ENCODE measurements around the gene STK17B. TPM values are rescaled to one million over a fixed set of nuclear protein-coding genes. Genes with fewer than 3 reads are reported as not detected.

Gene STK17B
- total and polyA plus RNA-seq, 3 experiments from 2014 or later, result 54.6 to 130 (median 121) TPM

- H3K9me3 Mint-ChIP-seq, result no peaks in the 10 kb centered on the region
- H3K4me3 ChIP-seq (ENCODE audit: low read length), result peak overlapping the region; percentile 58
- H3K4me1 ChIP-seq (ENCODE audit: insufficient read depth, low read length), result peaks cover 89% of the 10 kb centered on the region
- DNase-seq, result peak in 2 of 5 donors; percentile 45 to 66
- peak overlapping the region; percentile 84 to 99 (median 98) for H3K27ac Mint-ChIP-seq
- POLR2A ChIA-PET, result interaction anchor here (0.6 to 3.7 kb wide), 4 partner anchors 12 to 113 kb away, joined by 3 to 48 read pairs (median 9); partner anchors contain the start of gene STK17B
- H3K36me3 Mint-ChIP-seq, result peaks cover 24 to 79% (median 33%) of the 10 kb centered on the region in 3 donors
- H3K4me3 Mint-ChIP-seq, result peak overlapping the region; percentile 72 to 96 (median 85)
- CTCF ChIA-PET, result interaction anchor here (1.0 to 3.6 kb wide), 5 partner anchors 10 to 81 kb away, joined by 4 to 9 read pairs (median 5); no protein-coding TSS in a partner anchor
- peaks cover 46% of the 10 kb centered on the region for H3K36me3 ChIP-seq (ENCODE audit: insufficient read depth, low read length)
- H3K27me3 Mint-ChIP-seq, result peaks cover 0 to 4% of the 10 kb centered on the region in 2 donors
- H3K27ac ChIP-seq (ENCODE audit: low read depth, low read length), result peak overlapping the region; percentile 45
- peaks cover 78 to 97% (median 93%) of the 10 kb centered on the region in 3 donors for H3K4me1 Mint-ChIP-seq
- no peaks in the 10 kb centered on the region for H3K9me3 ChIP-seq (ENCODE audit: low read length)
- no peaks in the 10 kb centered on the region for H3K27me3 ChIP-seq (ENCODE audit: insufficient read depth, low read length, poor library complexity, severe bottlenecking)
Observed at GRCh38 chr2:196159221-196159892, 12.0 kb downstream of the STK17B start.

GRCh38 chr2:196155575-196155974 is 15.8 kb downstream of the STK17B start:
- peaks cover 26 to 86% (median 32%) of the 10 kb centered on the region in 3 donors for H3K36me3 Mint-ChIP-seq
- peak overlapping the region in 6 of 7 donors; percentile 21 to 77 (median 56) for H3K4me3 Mint-ChIP-seq
- POLR2A ChIA-PET, result interaction anchor here (2.6 kb wide), 1 partner anchor 14 kb away, joined by 10 read pairs; no protein-coding TSS in a partner anchor
- H3K27me3 ChIP-seq (ENCODE audit: insufficient read depth, low read length, poor library complexity, severe bottlenecking), result no peaks in the 10 kb centered on the region
- H3K9me3 ChIP-seq (ENCODE audit: low read length), result no peaks in the 10 kb centered on the region
- CTCF ChIA-PET, result interaction anchor here (0.8 to 1.2 kb wide), 2 partner anchors 85 to 121 kb away, joined by 3 read pairs; no protein-coding TSS in a partner anchor
- no peaks in the 10 kb centered on the region for H3K9me3 Mint-ChIP-seq
- peaks cover 84 to 98% (median 96%) of the 10 kb centered on the region in 3 donors for H3K4me1 Mint-ChIP-seq
- peak overlapping the region in 7 of 8 donors; percentile 2 to 99 (median 90) for H3K27ac Mint-ChIP-seq
- no peak overlapping the region for H3K4me3 ChIP-seq (ENCODE audit: low read length)
- no peak overlapping the region for H3K27ac ChIP-seq (ENCODE audit: low read depth, low read length)
- DNase-seq, result peak in 1 of 5 donors; percentile 63
- peaks cover 0 to 4% of the 10 kb centered on the region in 2 donors for H3K27me3 Mint-ChIP-seq
- peaks cover 50% of the 10 kb centered on the region for H3K36me3 ChIP-seq (ENCODE audit: insufficient read depth, low read length)
- peaks cover 91% of the 10 kb centered on the region for H3K4me1 ChIP-seq (ENCODE audit: insufficient read depth, low read length)

GRCh38 chr2:196153480-196153879 is 17.9 kb downstream of the STK17B start:
- H3K27ac ChIP-seq (ENCODE audit: low read depth, low read length), result no peak overlapping the region
- peaks cover 58% of the 10 kb centered on the region for H3K36me3 ChIP-seq (ENCODE audit: insufficient read depth, low read length)
- H3K27ac Mint-ChIP-seq, result peak overlapping the region; percentile 39 to 99 (median 82)
- no peak for DNase-seq
- H3K4me3 Mint-ChIP-seq, result peak overlapping the region in 6 of 7 donors; percentile 17 to 75 (median 58)
- CTCF ChIA-PET, result interaction anchor here (0.8 to 1.5 kb wide), 5 partner anchors 10 to 183 kb away, joined by 3 to 4 read pairs (median 3); no protein-coding TSS in a partner anchor
- no peak overlapping the region for H3K4me3 ChIP-seq (ENCODE audit: low read length)
- no peaks in the 10 kb centered on the region for H3K27me3 Mint-ChIP-seq
- H3K27me3 ChIP-seq (ENCODE audit: insufficient read depth, low read length, poor library complexity, severe bottlenecking), result no peaks in the 10 kb centered on the region
- H3K4me1 Mint-ChIP-seq, result peaks cover 89 to 100% (median 99%) of the 10 kb centered on the region in 3 donors
- H3K9me3 ChIP-seq (ENCODE audit: low read length), result no peaks in the 10 kb centered on the region
- POLR2A ChIA-PET, result interaction anchor here (0.7 to 2.6 kb wide), 3 partner anchors 10 to 196 kb away, joined by 3 to 10 read pairs (median 3); no protein-coding TSS in a partner anchor
- H3K9me3 Mint-ChIP-seq, result no peaks in the 10 kb centered on the region
- peaks cover 97% of the 10 kb centered on the region for H3K4me1 ChIP-seq (ENCODE audit: insufficient read depth, low read length)
- peaks cover 22 to 87% (median 34%) of the 10 kb centered on the region in 3 donors for H3K36me3 Mint-ChIP-seq

- H3K36me3 ChIP-seq (ENCODE audit: insufficient read depth, low read length), result peaks cover 50% of the 10 kb centered on the region
- no peak for DNase-seq
- Mint-ChIP-seq H3K27ac (peak overlapping the region; percentile 73 to 99 (median 82)), H3K4me3 (peak overlapping the region in 6 of 7 donors; percentile 13 to 68 (median 51)), H3K9me3 (no peaks in the 10 kb centered on the region), H3K27me3 (no peaks in the 10 kb centered on the region), H3K4me1 (peaks cover 84 to 99% (median 96%) of the 10 kb centered on the region in 3 donors), H3K36me3 (peaks cover 23 to 84% (median 35%) of the 10 kb centered on the region in 3 donors)
- no peaks in the 10 kb centered on the region for H3K9me3 ChIP-seq (ENCODE audit: low read length)
- no peaks in the 10 kb centered on the region for H3K27me3 ChIP-seq (ENCODE audit: insufficient read depth, low read length, poor library complexity, severe bottlenecking)
- CTCF ChIA-PET, result interaction anchor here (0.7 to 1.7 kb wide), 4 partner anchors 8 to 61 kb away, joined by 3 to 9 read pairs (median 3); no protein-coding TSS in a partner anchor
- no peak overlapping the region for H3K27ac ChIP-seq (ENCODE audit: low read depth, low read length)
- H3K4me3 ChIP-seq (ENCODE audit: low read length), result peak overlapping the region; percentile 17
- H3K4me1 ChIP-seq (ENCODE audit: insufficient read depth, low read length), result peaks cover 93% of the 10 kb centered on the region
- POLR2A ChIA-PET, result interaction anchor here (1.1 kb wide), 1 partner anchor 27 kb away, joined by 3 read pairs; no protein-coding TSS in a partner anchor
Observed at GRCh38 chr2:196149948-196150347, 21.4 kb downstream of the STK17B start.

- peak in 1 of 5 donors; percentile 15 for DNase-seq
- ChIA-PET POLR2A (interaction anchor here (0.6 kb wide), 1 partner anchor 12 kb away, joined by 4 read pairs; no protein-coding TSS in a partner anchor), CTCF (interaction anchor here (0.7 to 1.7 kb wide), 3 partner anchors 9 to 71 kb away, joined by 3 to 9 read pairs (median 3); no protein-coding TSS in a partner anchor)
- Mint-ChIP-seq H3K36me3 (peaks cover 15 to 80% (median 33%) of the 10 kb centered on the region in 3 donors), H3K4me3 (peak overlapping the region in 6 of 7 donors; percentile 1 to 68 (median 46)), H3K4me1 (peaks cover 80 to 97% (median 95%) of the 10 kb centered on the region in 3 donors), H3K27ac (peak overlapping the region; percentile 18 to 99 (median 70)), H3K9me3 (no peaks in the 10 kb centered on the region), H3K27me3 (no peaks in the 10 kb centered on the region)
- Histone ChIP-seq H3K4me1 (ENCODE audit: insufficient read depth, low read length) (peaks cover 89% of the 10 kb centered on the region), H3K27me3 (ENCODE audit: insufficient read depth, low read length, poor library complexity, severe bottlenecking) (no peaks in the 10 kb centered on the region), H3K9me3 (ENCODE audit: low read length) (no peaks in the 10 kb centered on the region), H3K27ac (ENCODE audit: low read depth, low read length) (no peak overlapping the region), H3K4me3 (ENCODE audit: low read length) (no peak overlapping the region), H3K36me3 (ENCODE audit: insufficient read depth, low read length) (peaks cover 45% of the 10 kb centered on the region)
Observed at GRCh38 chr2:196148736-196149135, 22.6 kb downstream of the STK17B start.

GRCh38 chr2:196145256-196145655 is 26.1 kb downstream of the STK17B start:
- no peak for DNase-seq
- Histone ChIP-seq H3K36me3 (ENCODE audit: insufficient read depth, low read length) (peaks cover 51% of the 10 kb centered on the region), H3K27me3 (ENCODE audit: insufficient read depth, low read length, poor library complexity, severe bottlenecking) (no peaks in the 10 kb centered on the region), H3K27ac (ENCODE audit: low read depth, low read length) (no peak overlapping the region), H3K9me3 (ENCODE audit: low read length) (no peaks in the 10 kb centered on the region), H3K4me1 (ENCODE audit: insufficient read depth, low read length) (peaks cover 79% of the 10 kb centered on the region), H3K4me3 (ENCODE audit: low read length) (no peak overlapping the region)
- Mint-ChIP-seq H3K4me3 (peak overlapping the region in 6 of 7 donors; percentile 9 to 50 (median 29)), H3K27me3 (no peaks in the 10 kb centered on the region), H3K27ac (peak overlapping the region in 7 of 8 donors; percentile 57 to 96 (median 78)), H3K36me3 (peaks cover 8 to 84% (median 37%) of the 10 kb centered on the region in 3 donors), H3K9me3 (no peaks in the 10 kb centered on the region), H3K4me1 (peaks cover 72 to 92% (median 89%) of the 10 kb centered on the region in 3 donors)
- CTCF ChIA-PET, result interaction anchor here (2.2 to 2.9 kb wide), 2 partner anchors 26 to 131 kb away, joined by 9 to 10 read pairs; partner anchors contain the start of gene STK17B
- POLR2A ChIA-PET, result interaction anchor here (1.4 to 1.8 kb wide), 2 partner anchors 12 to 21 kb away, joined by 4 to 18 read pairs; no protein-coding TSS in a partner anchor

- Histone ChIP-seq H3K4me3 (ENCODE audit: low read length) (no peak overlapping the region), H3K36me3 (ENCODE audit: insufficient read depth, low read length) (peaks cover 52% of the 10 kb centered on the region), H3K4me1 (ENCODE audit: insufficient read depth, low read length) (peaks cover 77% of the 10 kb centered on the region), H3K27ac (ENCODE audit: low read depth, low read length) (no peak overlapping the region), H3K9me3 (ENCODE audit: low read length) (no peaks in the 10 kb centered on the region), H3K27me3 (ENCODE audit: insufficient read depth, low read length, poor library complexity, severe bottlenecking) (no peaks in the 10 kb centered on the region)
- ChIA-PET CTCF (interaction anchor here (1.1 to 2.9 kb wide), 4 partner anchors 10 to 192 kb away, joined by 3 to 10 read pairs (median 6); partner anchors contain the start of gene STK17B), POLR2A (interaction anchor here (0.7 to 1.8 kb wide), 5 partner anchors 12 to 58 kb away, joined by 3 to 18 read pairs (median 4); partner anchors contain the start of gene STK17B)
- Mint-ChIP-seq H3K4me1 (peaks cover 68 to 92% (median 88%) of the 10 kb centered on the region in 3 donors), H3K27me3 (no peaks in the 10 kb centered on the region), H3K36me3 (peaks cover 10 to 85% (median 43%) of the 10 kb centered on the region in 3 donors), H3K9me3 (no peaks in the 10 kb centered on the region), H3K4me3 (peak overlapping the region in 5 of 7 donors; percentile 2 to 46 (median 18)), H3K27ac (peak overlapping the region in 7 of 8 donors; percentile 57 to 96 (median 78))
- DNase-seq, result peak in 1 of 5 donors; percentile 54
Observed at GRCh38 chr2:196144513-196145126, 26.8 kb downstream of the STK17B start.

Data from CD8-positive, alpha-beta memory T cell (primary cell).